HG02623 (cell line): ENCODE results near the gene NCKAP5.

Experiments used
- ATAC-seq: cut with Tn5 transposase; IDR thresholded peaks from one replicate; pipeline ENCODE4 v1.9.1; 2021; ENCODE audit warnings: moderate library complexity; ENCODE audit not compliant: unreplicated experiment

The NCKAP5 gene

DNA sequence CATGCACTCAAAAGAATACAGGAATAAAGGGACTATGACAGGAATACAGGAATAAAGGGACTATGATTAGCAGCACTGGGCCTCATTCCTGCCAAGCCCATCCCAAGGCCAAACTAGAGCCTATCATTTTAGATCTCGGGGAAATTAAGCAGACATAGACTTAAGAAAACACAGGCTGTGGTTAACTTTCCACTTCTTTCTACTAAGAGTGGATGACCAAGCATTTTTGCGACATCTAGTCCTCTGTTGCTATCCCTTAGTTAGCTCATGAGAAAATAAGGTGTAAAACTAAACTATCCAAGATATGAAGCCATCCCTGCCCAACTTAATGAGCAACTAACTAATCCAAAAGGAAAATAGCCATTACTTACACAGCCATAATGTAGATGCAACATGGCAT, 904.2 kb downstream of the NCKAP5 start:
- ATAC-seq, result no peak

DNA sequence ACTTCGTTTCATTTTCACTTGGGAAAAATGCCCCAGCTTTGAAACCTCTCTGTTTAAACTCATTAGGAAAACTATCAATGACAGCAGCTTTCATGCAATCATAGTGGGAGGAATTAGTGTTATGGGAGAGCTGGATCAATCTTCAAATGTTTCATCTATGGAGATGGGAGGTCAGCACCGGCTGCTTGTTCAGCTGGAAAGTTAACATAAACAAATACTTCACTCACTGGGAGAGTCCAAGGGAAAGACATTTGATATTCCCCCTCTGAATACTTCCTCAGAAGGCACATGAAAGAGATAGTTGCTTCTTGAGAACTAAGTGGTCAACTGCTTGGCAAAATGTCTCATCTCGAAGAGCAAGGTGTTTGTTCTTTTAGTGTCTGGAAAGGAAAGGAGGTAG, 905.5 kb downstream of the NCKAP5 start:
- ATAC-seq, result no peak

DNA sequence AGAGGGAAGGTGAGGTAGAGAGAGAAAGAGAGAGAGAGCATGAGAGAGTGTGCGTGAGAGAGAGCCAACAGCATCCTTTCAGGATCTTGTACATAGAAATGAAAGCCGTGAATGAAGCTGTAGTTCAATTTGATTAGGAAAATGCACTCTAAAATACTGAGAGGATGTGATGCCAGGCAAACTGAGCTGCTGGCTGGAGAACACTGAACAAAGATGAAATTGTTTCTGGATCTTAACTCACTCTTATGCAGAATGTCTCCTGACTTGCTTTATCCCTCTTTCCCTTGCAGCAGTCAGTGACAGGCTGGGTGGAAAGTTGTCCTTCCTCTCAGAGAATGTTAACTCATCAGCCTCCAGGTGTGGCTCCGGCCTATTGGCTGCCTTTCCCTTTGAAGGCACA, 908.9 kb downstream of the NCKAP5 start:
- ATAC-seq, result no peak

DNA sequence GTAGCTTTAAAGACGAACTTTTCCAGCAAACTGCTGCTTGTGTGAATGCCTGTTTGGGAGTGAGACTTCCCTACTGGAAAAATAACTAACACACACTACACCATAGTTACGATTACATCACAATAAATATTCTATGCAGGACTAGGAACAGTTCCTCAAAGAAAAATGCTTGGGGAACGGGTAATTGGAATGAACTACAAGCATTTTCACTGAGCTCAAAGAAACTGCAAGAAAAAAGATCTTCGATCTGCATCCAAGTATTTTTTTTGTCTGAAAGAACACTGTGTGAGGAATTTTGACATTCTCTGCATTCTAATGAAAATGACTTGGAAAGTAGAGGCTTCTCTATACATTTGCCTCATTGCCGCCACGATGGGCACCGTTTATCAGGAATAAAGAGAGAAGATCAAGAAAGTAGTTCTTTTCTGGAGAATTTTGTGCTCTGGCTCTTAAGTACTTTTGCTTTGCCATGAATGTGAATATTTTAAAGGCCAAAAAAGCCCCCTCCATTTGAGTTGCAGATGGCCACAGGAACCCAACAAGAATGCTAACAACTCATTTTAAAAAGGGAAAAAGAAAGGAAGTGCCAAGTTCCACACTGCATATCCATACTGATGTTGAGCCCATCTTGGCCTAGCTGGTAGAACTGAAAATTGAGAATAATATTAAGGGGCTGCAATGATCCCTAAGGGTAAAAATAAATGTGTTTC, 911.8 kb downstream of the NCKAP5 start:
- no peak for ATAC-seq

GRCh38 chr2:132654968-132655367, 913.3 kb downstream of the NCKAP5 start:
- no peak for ATAC-seq

- ATAC-seq, result no peak
Observed at GRCh38 chr2:132654335-132654734, 913.9 kb downstream of the NCKAP5 start.

DNA sequence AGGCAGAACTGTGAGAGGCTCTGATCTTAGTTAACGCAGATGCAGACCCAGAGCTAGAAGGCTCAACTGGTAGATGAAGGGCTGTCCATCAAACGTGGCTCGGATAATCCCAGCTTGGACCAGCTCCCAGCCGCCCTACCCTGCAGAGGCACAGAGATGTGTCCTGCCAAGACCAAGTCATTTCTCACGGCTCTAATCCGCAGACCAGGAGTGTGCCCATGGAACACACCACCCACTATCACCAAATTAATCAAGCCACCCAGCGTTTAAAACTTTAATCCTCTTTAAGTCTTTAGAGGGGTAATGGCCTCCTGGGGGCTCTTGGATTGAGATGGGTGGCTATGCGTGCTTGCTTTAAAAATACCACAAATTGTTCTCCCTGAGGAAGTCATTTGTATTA, 915.8 kb downstream of the NCKAP5 start:
- ATAC-seq, result no peak

- no peak for ATAC-seq
Observed at GRCh38 chr2:132651115-132652045, 916.9 kb downstream of the NCKAP5 start.

GRCh38 chr2:132646540-132647108, 921.6 kb downstream of the NCKAP5 start:
- ATAC-seq, result no peak

GRCh38 chr2:132645722-132646539, 922.3 kb downstream of the NCKAP5 start:
- no peak for ATAC-seq

DNA sequence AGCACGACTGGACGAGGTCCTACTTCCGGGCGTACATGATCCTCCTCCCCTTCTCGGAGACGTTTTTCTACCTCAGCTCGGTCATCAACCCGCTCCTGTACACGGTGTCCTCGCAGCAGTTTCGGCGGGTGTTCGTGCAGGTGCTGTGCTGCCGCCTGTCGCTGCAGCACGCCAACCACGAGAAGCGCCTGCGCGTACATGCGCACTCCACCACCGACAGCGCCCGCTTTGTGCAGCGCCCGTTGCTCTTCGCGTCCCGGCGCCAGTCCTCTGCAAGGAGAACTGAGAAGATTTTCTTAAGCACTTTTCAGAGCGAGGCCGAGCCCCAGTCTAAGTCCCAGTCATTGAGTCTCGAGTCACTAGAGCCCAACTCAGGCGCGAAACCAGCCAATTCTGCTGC, 923.1 kb downstream of the NCKAP5 start:
- no peak for ATAC-seq

GRCh38 chr2:132642415-132642814, 925.8 kb downstream of the NCKAP5 start:
- no peak for ATAC-seq

DNA sequence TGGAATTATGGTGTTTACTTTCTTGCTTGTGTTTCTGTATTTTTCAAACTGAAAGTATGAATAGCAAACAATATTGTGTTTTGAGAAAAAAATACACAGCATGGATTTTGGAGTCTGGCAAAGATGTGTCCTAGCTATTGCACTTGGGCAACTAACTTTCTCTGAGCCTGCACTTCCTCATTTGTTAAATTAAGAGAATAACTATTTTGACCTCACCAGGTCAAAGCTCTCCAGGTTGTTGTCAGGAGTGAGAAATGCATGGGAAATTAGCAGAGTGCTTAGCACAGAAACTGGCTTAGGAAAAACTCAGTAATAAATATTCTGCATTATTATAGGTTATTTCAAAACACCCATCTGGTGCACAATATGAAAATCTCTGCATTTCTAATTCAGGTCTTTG, 926.4 kb downstream of the NCKAP5 start:
- ATAC-seq, result no peak

DNA sequence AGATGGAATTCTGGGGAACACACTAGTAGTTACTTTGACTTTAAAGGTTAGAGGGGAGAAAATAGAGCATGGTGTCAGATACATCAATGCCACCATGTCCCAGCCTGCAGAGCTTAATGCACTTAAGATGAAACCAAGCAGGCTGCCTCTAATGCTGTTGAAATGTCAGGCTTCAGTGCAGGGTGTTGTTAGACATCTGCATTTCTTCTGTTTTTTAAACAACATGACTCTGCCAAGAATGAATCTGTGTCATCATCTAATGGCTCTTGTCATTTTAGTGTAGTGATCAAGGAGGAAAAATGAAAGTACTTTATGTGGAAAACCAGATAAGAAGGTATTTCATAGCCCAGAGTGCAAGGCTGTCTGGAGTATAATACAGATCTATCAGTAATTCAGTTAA, 928.1 kb downstream of the NCKAP5 start:
- no peak for ATAC-seq

GRCh38 chr2:132638313-132639040, 929.8 kb downstream of the NCKAP5 start:
- ATAC-seq, result no peak

DNA sequence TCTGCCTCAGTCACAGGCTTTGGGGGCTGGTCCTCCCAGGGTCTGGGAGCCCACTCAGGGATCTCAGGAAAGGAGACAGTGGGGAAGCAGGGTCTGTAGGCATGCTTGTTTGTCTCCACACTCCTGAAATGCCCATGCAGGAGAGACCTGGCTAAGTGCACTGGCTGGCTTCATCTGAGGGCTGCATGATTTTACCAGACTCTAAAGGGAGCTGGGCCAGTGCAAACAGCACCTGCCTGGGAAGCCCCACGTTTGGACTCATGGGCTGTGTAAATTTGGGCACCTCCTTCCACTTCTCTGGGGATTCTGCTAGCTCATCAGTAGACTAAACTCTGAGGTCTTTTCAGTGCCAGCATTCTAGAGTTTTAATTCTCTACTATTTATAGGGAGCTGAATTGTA, 931.9 kb downstream of the NCKAP5 start:
- no peak for ATAC-seq

- ATAC-seq, result no peak
Observed at GRCh38 chr2:132633635-132634034, 934.6 kb downstream of the NCKAP5 start.

- ATAC-seq, result no peak
Observed at GRCh38 chr2:132632000-132632649, 936.1 kb downstream of the NCKAP5 start.

- no peak for ATAC-seq
Observed at GRCh38 chr2:132627536-132627935, 940.7 kb downstream of the NCKAP5 start.
